Epithelial cell of proximal tubule (primary cell): ENCODE results near the gene FZD2. TPM values are rescaled to one million over a fixed set of nuclear protein-coding genes. Genes with fewer than 3 reads are reported as not detected.

Experiments used
- DNase-seq: peaks from one replicate; pipeline ENCODE4 v3.0.0-alpha.2; 2011; ENCODE audit warnings: low read depth
- H3K4me3 ChIP-seq: 2 replicates; pipeline ENCODE4 v1.5.1; 2011; ENCODE audit warnings: low read depth, mild to moderate bottlenecking, low read length
- total RNA-seq: library from RNA; depleted of rRNA; stranded (reverse); fragments of >200 nt; gene quantifications from 2 replicates; pipeline ENCODE4 v1.2.3, GENCODE V29; 2015
- TF ChIP-seq, protein P1 (sequence below): conservative IDR thresholded peaks from 2 replicates; pipeline ENCODE4 v1.5.1; 2012; ENCODE audit warnings: low read depth, mild to moderate bottlenecking, low read length

FZD2 gene
- total RNA-seq, 1 donor from 2014 or later = 4.1 TPM

DNA sequence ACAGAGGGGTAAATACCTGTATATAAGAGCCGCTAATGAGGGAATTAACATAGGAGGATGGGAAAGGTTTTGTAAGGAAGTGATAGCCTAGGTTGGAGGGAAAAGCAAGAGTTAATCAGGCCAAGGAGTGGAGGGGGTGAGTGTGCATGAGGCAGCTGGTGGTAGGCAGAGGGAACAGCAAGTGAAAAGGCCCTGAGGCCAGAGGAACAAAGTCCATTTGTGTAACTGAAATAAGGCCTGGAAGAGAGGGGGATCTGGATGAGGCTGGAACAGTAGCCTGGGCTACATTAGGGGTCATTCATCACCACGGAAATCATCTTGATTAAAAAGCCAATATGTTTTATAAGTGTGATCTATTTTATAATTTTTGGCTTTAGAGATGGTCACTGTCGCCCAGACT is 45.7 kb downstream of the FZD2 start:
- TF ChIP-seq, protein P1, sequence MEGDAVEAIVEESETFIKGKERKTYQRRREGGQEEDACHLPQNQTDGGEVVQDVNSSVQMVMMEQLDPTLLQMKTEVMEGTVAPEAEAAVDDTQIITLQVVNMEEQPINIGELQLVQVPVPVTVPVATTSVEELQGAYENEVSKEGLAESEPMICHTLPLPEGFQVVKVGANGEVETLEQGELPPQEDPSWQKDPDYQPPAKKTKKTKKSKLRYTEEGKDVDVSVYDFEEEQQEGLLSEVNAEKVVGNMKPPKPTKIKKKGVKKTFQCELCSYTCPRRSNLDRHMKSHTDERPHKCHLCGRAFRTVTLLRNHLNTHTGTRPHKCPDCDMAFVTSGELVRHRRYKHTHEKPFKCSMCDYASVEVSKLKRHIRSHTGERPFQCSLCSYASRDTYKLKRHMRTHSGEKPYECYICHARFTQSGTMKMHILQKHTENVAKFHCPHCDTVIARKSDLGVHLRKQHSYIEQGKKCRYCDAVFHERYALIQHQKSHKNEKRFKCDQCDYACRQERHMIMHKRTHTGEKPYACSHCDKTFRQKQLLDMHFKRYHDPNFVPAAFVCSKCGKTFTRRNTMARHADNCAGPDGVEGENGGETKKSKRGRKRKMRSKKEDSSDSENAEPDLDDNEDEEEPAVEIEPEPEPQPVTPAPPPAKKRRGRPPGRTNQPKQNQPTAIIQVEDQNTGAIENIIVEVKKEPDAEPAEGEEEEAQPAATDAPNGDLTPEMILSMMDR = no peak
- no peak overlapping the region for H3K4me3 ChIP-seq
- no peak for DNase-seq

DNA sequence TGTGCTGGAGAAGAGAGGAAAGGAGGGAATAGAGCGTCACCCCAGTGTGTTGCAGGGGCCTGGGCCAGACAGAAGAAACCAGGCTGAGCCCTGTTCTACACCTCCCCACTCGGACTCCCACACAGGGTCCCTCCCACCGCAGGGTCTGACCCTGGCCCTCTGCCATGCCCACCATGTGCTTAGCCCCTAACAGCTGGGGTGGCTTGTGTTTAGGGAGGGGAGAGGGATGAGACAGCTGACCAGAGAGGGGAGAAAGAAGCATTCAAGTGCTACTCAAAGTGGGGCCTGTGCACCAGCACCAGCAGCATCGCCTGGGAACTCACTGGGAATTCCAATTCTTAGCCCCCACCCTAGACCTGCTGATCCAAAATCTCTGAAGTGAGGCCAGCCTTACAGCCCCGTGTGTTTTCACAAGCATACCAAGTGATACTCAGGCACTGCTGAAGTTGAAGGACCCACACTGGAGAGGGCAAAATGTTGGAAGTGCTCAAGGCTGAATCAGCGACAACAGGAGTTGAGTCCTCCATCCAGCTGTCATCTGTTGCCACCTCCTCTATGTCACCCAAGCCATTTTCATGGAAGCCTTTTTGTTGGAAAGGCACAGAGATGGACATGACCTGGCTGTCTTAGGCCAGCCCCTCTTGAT is 47.0 kb downstream of the FZD2 start:
- TF ChIP-seq, protein P1 = no peak
- no peak overlapping the region for H3K4me3 ChIP-seq
- no peak for DNase-seq

DNA sequence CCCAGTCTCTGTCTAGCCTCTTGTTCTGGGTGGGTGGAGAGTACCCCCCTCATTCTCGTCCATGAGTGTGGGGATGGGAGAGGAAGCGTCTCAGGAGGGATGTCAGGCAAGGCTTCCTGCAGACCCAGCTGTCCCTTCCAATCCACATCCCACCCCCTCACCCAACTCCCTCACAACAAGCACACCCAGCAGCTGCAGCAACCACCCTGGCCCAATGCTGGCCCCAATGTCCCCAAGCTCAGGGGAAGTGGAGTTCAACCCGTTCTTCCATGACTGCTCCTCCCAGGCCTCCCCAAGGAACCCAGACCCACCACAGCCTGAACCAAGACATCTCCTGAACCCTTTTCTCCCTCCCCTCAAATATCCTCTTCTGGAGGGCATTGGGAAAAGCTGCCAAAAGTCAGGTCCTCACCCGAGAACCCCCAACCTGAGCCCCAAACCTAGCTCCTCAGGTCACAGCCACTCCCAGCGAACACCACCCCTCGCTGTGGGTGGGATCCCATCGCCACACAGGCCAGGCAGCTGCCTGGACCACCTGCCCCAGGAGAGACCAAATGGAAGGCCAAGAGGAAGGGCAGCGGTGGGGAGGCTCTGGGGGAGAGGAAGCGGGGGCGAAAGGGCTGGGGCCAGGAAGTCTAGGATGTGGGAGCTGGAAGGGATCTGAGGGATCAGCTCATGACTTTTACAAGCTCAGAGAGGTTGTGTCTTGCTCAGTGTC is 47.6 kb downstream of the FZD2 start:
- DNase-seq = no peak
- TF ChIP-seq, protein P1 = no peak
- H3K4me3 ChIP-seq = no peak overlapping the region

- DNase-seq = no peak
- TF ChIP-seq, protein P1 = no peak
- H3K4me3 ChIP-seq = no peak overlapping the region
Measured at GRCh38 chr17:44606658-44607057, 49.4 kb downstream of the FZD2 start.

DNA sequence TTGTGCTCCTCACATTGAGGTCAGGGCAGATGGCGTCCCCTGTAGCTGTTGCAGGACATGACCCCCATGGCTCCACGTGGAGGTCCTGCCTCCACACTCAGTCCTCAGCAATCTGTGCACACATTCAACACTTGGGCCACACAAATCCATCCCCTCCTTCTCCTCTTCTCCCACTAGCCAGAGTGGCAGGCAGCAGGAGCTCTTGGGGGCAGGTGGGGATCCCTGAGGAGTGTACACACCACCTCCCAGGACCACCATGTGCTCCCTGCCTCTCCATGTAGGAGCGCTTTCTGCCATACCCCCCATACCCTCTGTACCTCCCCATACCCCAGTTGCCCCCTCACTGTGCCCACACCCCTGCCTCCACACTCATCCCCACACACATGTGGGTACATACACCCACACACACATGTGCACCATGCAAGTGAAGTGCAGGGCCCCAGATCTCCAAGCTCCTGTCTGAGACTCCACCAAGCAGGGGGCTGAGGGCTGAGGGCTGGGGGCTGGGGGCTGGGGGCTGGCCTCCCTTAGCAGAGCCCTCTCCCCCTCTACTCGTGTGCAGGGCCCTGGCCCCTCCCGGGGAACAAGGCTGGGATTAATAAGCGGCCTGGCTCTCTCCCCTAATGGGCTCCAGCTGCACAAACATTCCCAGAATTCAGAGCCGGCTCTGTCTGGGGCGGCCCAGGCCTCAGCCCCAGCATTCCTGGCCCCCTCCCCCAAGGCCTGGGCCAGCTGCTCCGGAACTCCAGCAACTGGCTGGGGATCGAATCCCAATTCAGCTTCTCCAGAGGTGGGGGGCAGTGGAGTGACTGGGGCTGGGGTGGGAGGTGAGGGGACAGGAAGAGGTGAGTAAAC is 50.8 kb downstream of the FZD2 start:
- no peak overlapping the region for H3K4me3 ChIP-seq
- TF ChIP-seq, protein P1 = no peak

DNA sequence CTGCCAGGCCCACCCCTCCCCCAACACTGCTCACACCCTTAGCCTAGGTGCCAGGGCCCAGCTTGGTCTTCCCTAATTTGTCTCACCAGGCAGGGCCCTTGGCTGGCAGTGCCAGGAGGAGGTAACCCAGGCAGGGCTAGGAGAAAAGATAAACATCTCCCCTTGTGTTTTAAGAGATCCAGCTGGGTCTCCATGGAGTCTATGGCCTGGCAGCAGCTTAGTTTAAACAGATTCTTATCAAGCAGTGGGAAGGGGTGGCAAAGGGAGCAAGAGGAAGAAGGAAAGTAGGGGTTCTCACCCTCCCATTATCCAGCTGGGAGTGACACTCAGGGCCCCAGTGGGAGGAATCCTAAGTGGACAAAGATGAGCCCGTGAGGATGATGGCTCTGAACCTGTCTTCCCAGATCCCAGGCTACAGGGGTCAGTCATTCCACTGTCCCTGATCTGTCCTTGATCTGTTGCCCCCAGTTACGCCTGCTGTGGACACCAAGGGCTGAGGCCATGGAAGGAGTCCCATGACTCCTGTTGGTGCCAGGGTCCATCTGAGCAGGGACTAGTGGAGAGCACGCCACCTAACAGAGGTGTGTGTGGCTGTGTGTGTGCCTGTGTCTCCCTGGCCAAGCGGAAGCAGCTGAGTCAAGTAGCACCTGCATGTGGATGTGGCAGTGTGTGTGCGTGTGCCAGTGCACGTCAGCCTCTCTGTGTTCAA is 51.6 kb downstream of the FZD2 start:
- H3K4me3 ChIP-seq = no peak overlapping the region
- TF ChIP-seq, protein P1 = no peak
- DNase-seq = no peak

More for the DNA sequence above, 50.8 kb downstream of the FZD2 start:
- DNase-seq = no peak
